Smooth muscle cell (in vitro differentiated cells): ENCODE data around the gene TRAPPC4. TPM values are rescaled to one million over a fixed set of nuclear protein-coding genes. Genes with fewer than 3 reads are reported as not detected.
"Not testable (repeated sequence)": the region's sequence is repeated elsewhere in the genome, so short reads cannot be mapped to it uniquely, and the experiment has no call there.

Experiments used
- DNase-seq: peaks from one replicate; lab custom pipeline; 2025; ENCODE audit not compliant: unreplicated experiment; lab: John Stamatoyannopoulos, UW
- H2AFZ ChIP-seq: fragments of 200-600 bp; sonication (generic); 2 replicates; pipeline ENCODE4 v1.6.0; 2016; ENCODE audit warnings: antibody characterized with exemption, low read depth, mild to moderate bottlenecking
- H3F3A ChIP-seq: fragments of 200-600 bp; sonication (generic); 2 replicates; pipeline ENCODE4 v1.6.0; 2017; ENCODE audit warnings: antibody characterized with exemption, low read depth
- H3K27ac ChIP-seq: fragments of 200-600 bp; sonication (generic); 2 replicates; pipeline ENCODE4 v1.5.1; 2016; ENCODE audit warnings: low read depth, mild to moderate bottlenecking
- H3K27me3 ChIP-seq: fragments of 200-600 bp; sonication (generic); 2 replicates; pipeline ENCODE4 v1.6.1; 2016; ENCODE audit warnings: low read depth, mild to moderate bottlenecking
- H3K36me3 ChIP-seq: fragments of 200-600 bp; sonication (generic); 2 replicates; pipeline ENCODE4 v1.5.1; 2016; ENCODE audit warnings: low read depth
- H3K4me1 ChIP-seq: fragments of 200-600 bp; sonication (generic); 2 replicates; pipeline ENCODE4 v1.5.1; 2016; ENCODE audit warnings: low read depth
- H3K4me2 ChIP-seq: fragments of 200-600 bp; sonication (generic); 2 replicates; pipeline ENCODE4 v1.6.0; 2016; ENCODE audit warnings: mild to moderate bottlenecking
- H3K4me3 ChIP-seq: fragments of 200-600 bp; sonication (generic); 2 replicates; pipeline ENCODE4 v1.5.1; 2016; ENCODE audit warnings: mild to moderate bottlenecking
- H3K79me2 ChIP-seq: fragments of 200-600 bp; sonication (generic); 2 replicates; pipeline ENCODE4 v1.6.0; 2016; ENCODE audit warnings: low read depth, mild to moderate bottlenecking
- H3K9ac ChIP-seq: fragments of 200-600 bp; sonication (generic); 2 replicates; pipeline ENCODE4 v1.6.0; 2016; ENCODE audit warnings: low read depth
- H3K9me3 ChIP-seq: fragments of 200-600 bp; sonication (generic); replicated peaks from 2 replicates; pipeline ENCODE4 v1.5.1; 2016; ENCODE audit warnings: low read depth
- H4K20me1 ChIP-seq: fragments of 200-600 bp; sonication (generic); 2 replicates; pipeline ENCODE4 v1.6.0; 2016; ENCODE audit warnings: low read depth
- CTCF ChIP-seq: fragments of 200-600 bp; sonication (generic); IDR thresholded peaks from 2 replicates; pipeline ENCODE4 v1.5.1; 2017; ENCODE audit warnings: borderline replicate concordance, mild to moderate bottlenecking, antibody characterized with exemption; ENCODE audit not compliant: insufficient read depth, poor library complexity, severe bottlenecking
- WGBS: methylation state at CpG from one replicate; pipeline ENCODE4 v1.1.7; 2016; ENCODE audit warnings: low lambda C conversion rate; 5-methylcytosine and 5-hydroxymethylcytosine counted together
- polyA plus RNA-seq: library from polyadenylated mRNA; unstranded; fragments of >200 nt; fragmentation: Nextera tagmentation; extraction: Ambion mirVana; gene quantifications from 2 replicates; pipeline ENCODE4 v1.2.1, GENCODE V29; 2016
- total RNA-seq: library from RNA; depleted of rRNA; stranded (reverse); fragments of >200 nt; gene quantifications from 2 replicates; pipeline ENCODE4 v1.2.3, GENCODE V29; 2014

The TRAPPC4 gene
- total and polyA plus RNA-seq, 2 experiments from 2014 or later, result 103 to 168 TPM

DNA sequence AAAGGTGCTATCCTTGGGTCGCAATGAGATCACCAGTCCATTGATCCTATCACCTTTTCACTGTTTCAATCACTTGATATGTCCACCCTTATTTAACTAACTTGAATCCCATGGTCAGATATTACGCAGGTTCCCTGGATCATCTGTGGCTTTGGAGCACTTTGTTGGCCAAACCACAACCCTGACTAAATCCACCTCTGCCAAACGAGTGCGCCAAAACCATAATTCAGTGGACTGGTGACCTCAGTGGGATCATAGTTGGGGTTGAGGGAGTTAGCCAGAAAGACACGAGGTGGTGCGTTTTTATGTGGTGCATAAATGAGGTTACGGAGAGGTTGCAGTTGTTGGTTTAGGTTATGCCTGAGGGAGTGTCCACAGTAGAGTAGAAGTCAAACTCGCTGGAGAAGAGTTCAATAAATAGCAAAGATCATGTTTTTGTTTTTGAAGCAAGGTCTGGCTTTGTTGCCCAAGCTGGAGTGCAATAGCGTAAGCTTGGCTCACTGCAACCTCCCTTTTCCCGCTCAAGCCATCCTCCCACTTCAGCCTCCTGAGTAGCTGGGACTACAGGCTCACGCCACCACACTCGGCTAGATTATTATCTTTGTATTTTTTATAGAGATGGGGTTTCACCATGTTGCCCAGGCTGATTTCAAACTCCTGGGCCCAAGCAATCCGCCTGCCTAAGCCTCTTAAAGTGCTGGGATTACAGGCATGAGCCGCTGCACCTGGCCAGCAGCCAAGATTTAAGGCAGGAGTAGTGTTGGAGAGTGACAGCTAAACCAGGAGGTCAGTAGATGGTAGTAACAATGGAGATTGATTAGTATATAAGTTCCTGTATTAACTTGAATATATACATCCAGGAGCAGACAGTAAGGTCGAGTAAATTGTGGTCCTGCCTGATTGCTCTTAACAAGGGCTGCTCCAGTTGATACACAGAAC is 42.5 kb upstream of the TRAPPC4 start:
- H3K4me2 ChIP-seq, result no peak overlapping the region
- TF ChIP-seq CTCF, result no peak
- H3K27me3 ChIP-seq, result no peaks in the 10 kb centered on the region
- no peak overlapping the region for H2AFZ ChIP-seq
- no peak overlapping the region for H3K27ac ChIP-seq
- H3F3A ChIP-seq, result no peaks in the 10 kb centered on the region
- no peaks in the 10 kb centered on the region for H4K20me1 ChIP-seq
- WGBS, result 84% methylated on average over 15 of the region's 15 CpGs
- H3K79me2 ChIP-seq, result no peaks in the 10 kb centered on the region
- no peaks in the 10 kb centered on the region for H3K4me1 ChIP-seq
- H3K9ac ChIP-seq, result no peak overlapping the region
- H3K4me3 ChIP-seq, result no peak overlapping the region
- no peak for DNase-seq
- H3K36me3 ChIP-seq, result no peaks in the 10 kb centered on the region
- no peaks in the 10 kb centered on the region for H3K9me3 ChIP-seq

GRCh38 chr11:118979434-118979833 is 39.1 kb upstream of the TRAPPC4 start:
- Histone ChIP-seq H3K27me3 (no peaks in the 10 kb centered on the region), H3K27ac (no peak overlapping the region), H2AFZ (no peak overlapping the region), H4K20me1 (no peaks in the 10 kb centered on the region), H3K4me3 (no peak overlapping the region), H3K4me1 (no peaks in the 10 kb centered on the region), H3K9ac (no peak overlapping the region), H3F3A (no peaks in the 10 kb centered on the region), H3K4me2 (no peak overlapping the region), H3K9me3 (no peaks in the 10 kb centered on the region), H3K79me2 (no peaks in the 10 kb centered on the region), H3K36me3 (no peaks in the 10 kb centered on the region)
- WGBS, result 61% methylated on average over 9 of the region's 9 CpGs
- DNase-seq, result no peak
- TF ChIP-seq CTCF, result no peak

GRCh38 chr11:118980191-118980881 is 38.2 kb upstream of the TRAPPC4 start:
- no peak overlapping the region for H3K4me2 ChIP-seq
- no peak for TF ChIP-seq CTCF

DNA sequence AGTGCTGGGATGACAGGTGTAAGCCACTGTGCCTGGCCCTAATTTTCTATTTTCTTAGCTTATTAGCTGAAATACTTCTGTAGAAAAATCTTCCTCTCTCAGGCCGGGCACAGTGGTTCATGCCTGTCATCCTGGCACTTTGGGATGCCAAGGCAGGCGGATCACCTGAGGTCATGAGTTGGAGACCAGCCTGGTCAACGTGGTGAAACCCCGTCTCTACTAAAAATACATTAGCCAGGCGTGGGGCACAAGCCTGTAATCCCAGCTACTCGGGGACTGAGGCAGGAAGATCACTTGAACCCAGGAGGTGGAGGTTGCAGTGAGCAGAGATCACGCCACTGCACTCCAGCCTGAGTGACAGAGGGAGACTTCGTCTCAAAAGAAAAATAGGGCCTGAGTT is 34.2 kb upstream of the TRAPPC4 start:
- H3K36me3 ChIP-seq, H3F3A ChIP-seq, DNase-seq, H3K27me3 ChIP-seq, H4K20me1 ChIP-seq, H3K4me2 ChIP-seq, H2AFZ ChIP-seq, H3K9me3 ChIP-seq, H3K4me1 ChIP-seq, H3K79me2 ChIP-seq, H3K4me3 ChIP-seq, H3K9ac ChIP-seq, H3K27ac ChIP-seq: not testable (repeated sequence)
- 88% methylated on average over 8 of the region's 8 CpGs for WGBS

More at GRCh38 chr11:118980191-118980881, 38.2 kb upstream of the TRAPPC4 start:
- whole genome bisulfite sequencing, result 62% methylated on average over 21 of the region's 21 CpGs
- Histone ChIP-seq H3K79me2 (no peaks in the 10 kb centered on the region), H3K27ac (no peak overlapping the region), H3K27me3 (no peaks in the 10 kb centered on the region), H3K9me3 (no peaks in the 10 kb centered on the region), H3K4me1 (no peaks in the 10 kb centered on the region), H3F3A (no peaks in the 10 kb centered on the region), H2AFZ (peak overlapping the region; percentile 66), H3K36me3 (no peaks in the 10 kb centered on the region), H3K4me3 (no peak overlapping the region), H3K9ac (no peak overlapping the region), H4K20me1 (no peaks in the 10 kb centered on the region)
- no peak for DNase-seq
